ENCODE results near the gene TMEM120A. TPM values are rescaled to one million over a fixed set of nuclear protein-coding genes. Genes with fewer than 3 reads are reported as not detected.

Gene TMEM120A
- total RNA-seq, 2 experiments from 2014 or later = 24.2 to 25.8 TPM

DNA sequence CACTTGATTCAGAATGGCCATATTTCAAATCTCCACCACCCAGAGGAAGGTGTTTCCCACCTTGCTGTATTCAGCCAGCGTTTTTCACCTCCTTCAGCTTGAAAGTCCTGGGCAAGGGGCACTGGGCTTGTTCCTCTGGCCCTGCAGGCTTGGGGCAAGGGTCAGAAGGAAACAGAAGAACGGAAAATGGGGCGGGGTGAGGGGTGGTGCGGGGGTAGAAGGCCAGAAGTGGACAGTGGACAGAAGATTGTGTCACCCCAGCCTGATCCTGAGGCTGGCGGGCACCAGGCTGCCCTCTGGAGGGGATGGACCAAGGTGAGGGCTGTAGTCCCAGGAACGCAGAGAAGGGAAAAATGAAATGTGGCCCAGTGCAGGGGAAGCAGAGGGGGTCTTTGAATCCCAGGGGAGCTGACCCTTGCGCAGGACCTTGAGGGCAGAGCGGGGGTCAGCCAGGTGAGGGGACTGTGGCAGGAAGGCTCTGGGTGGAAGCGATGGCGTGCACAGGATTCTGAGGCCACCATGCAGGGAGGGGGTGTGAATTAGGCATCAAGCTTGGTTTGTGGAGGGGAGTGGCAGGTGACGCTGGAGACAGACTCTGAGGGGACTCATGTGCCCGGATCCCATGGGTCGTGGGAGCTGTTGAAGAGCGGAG, 23.0 kb downstream of the TMEM120A start:
- ChIA-PET CTCF (no interaction called here), POLR2A (no interaction called here)
- H3K4me1 Mint-ChIP-seq (ENCODE audit: low read depth) = no peaks in the 10 kb centered on the region
- no peaks in the 10 kb centered on the region for H3K27me3 Mint-ChIP-seq
- no peak overlapping the region for H3K27ac Mint-ChIP-seq
- intact Hi-C loops (cut with micrococcal nuclease) = no loop called here
- no peak for DNase-seq
- peaks cover 12% of the 10 kb centered on the region for H3K36me3 Mint-ChIP-seq
- no peaks in the 10 kb centered on the region for H3K9me3 Mint-ChIP-seq
- no peak overlapping the region for H3K4me3 Mint-ChIP-seq

- no peaks in the 10 kb centered on the region for H3K9me3 Mint-ChIP-seq
- no peak overlapping the region for H3K27ac Mint-ChIP-seq
- H3K36me3 Mint-ChIP-seq = peaks cover 12% of the 10 kb centered on the region
- H3K27me3 Mint-ChIP-seq = no peaks in the 10 kb centered on the region
- no peak for DNase-seq
- CTCF ChIA-PET = interaction anchor here (1.9 kb wide), 1 partner anchor 50 kb away, joined by 8 read pairs; no protein-coding TSS in a partner anchor
- POLR2A ChIA-PET = interaction anchor here (0.7 kb wide), 1 partner anchor 11 kb away, joined by 3 read pairs; no protein-coding TSS in a partner anchor
- H3K4me3 Mint-ChIP-seq = no peak overlapping the region
- intact Hi-C loops (cut with micrococcal nuclease) = no loop called here
- H3K4me1 Mint-ChIP-seq (ENCODE audit: low read depth) = no peaks in the 10 kb centered on the region
Measured at GRCh38 chr7:75969704-75970498, 24.5 kb downstream of the TMEM120A start.

DNA sequence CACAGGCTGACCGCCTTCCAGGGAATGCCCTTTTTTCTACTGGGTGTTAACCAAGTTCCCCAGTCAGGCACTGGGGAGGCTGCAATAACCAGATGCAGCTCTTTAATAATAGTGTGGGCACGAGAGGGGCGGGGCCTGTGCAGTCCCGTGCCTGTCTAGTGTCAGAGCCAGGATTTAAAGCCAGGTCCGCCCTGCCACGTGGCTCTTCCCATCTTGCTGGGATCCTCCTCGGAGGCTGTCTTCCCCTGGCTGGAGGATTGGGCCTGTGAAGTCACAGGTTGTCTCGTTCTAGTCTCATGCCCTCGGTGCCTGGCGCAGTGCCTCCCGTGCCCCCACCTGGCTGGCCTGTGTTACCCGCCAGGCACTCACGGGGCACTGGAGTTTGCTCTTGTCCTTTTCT, 25.2 kb downstream of the TMEM120A start:
- Mint-ChIP-seq H3K4me1 (ENCODE audit: low read depth) (no peaks in the 10 kb centered on the region), H3K27me3 (no peaks in the 10 kb centered on the region), H3K36me3 (peaks cover 11% of the 10 kb centered on the region), H3K4me3 (no peak overlapping the region), H3K27ac (no peak overlapping the region), H3K9me3 (no peaks in the 10 kb centered on the region)
- CTCF ChIA-PET = interaction anchor here (1.9 kb wide), 1 partner anchor 51 kb away, joined by 8 read pairs; no protein-coding TSS in a partner anchor
- no peak for DNase-seq
- POLR2A ChIA-PET = no interaction called here
- intact Hi-C loops (cut with micrococcal nuclease) = no loop called here

GRCh38 chr7:75968561-75969001, 25.8 kb downstream of the TMEM120A start:
- POLR2A ChIA-PET = no interaction called here

DNA sequence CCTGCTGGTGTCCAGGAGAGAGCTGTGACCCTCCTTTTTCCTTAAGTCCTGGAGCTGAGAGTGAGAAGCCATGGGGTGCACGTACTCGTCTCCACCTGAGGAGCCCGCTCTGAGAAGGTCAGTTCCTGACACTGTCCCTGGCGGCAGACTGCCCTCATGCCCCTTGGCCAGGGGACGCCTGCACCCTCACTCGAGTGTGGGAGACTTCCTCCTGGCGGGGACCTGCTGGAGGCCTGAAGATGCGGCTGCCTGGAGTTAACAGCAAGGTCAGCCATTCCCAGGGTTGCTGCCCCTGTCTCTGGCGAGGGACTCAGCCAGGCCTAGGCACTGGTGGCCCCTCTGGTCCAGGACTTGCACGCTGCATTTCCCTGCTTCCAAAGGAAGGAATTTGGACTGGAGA, 26.4 kb downstream of the TMEM120A start:
- ChIA-PET CTCF (no interaction called here), POLR2A (no interaction called here)
- no peaks in the 10 kb centered on the region for H3K9me3 Mint-ChIP-seq
- H3K4me3 Mint-ChIP-seq = no peak overlapping the region
- no peak overlapping the region for H3K27ac Mint-ChIP-seq
- no peaks in the 10 kb centered on the region for H3K4me1 Mint-ChIP-seq (ENCODE audit: low read depth)
- no peaks in the 10 kb centered on the region for H3K27me3 Mint-ChIP-seq
- no peak for DNase-seq
- peaks cover 6% of the 10 kb centered on the region for H3K36me3 Mint-ChIP-seq
- intact Hi-C loops (cut with micrococcal nuclease) = no loop called here

More at GRCh38 chr7:75968561-75969001, 25.8 kb downstream of the TMEM120A start:
- CTCF ChIA-PET = no interaction called here
- no peak overlapping the region for H3K27ac Mint-ChIP-seq
- H3K4me3 Mint-ChIP-seq = no peak overlapping the region
- H3K27me3 Mint-ChIP-seq = no peaks in the 10 kb centered on the region
- H3K9me3 Mint-ChIP-seq = no peaks in the 10 kb centered on the region
- H3K36me3 Mint-ChIP-seq = peaks cover 6% of the 10 kb centered on the region
- intact Hi-C loops (cut with micrococcal nuclease) = no loop called here
- no peak for DNase-seq
- no peaks in the 10 kb centered on the region for H3K4me1 Mint-ChIP-seq (ENCODE audit: low read depth)

- no peaks in the 10 kb centered on the region for H3K9me3 Mint-ChIP-seq
- ChIA-PET CTCF (interaction anchor here (0.6 kb wide), 1 partner anchor 35 kb away, joined by 3 read pairs; no protein-coding TSS in a partner anchor), POLR2A (no interaction called here)
- H3K36me3 Mint-ChIP-seq = peaks cover 6% of the 10 kb centered on the region
- intact Hi-C loops (cut with micrococcal nuclease) = no loop called here
- no peak overlapping the region for H3K4me3 Mint-ChIP-seq
- no peak overlapping the region for H3K27ac Mint-ChIP-seq
- H3K27me3 Mint-ChIP-seq = no peaks in the 10 kb centered on the region
- DNase-seq = no peak
- H3K4me1 Mint-ChIP-seq (ENCODE audit: low read depth) = no peaks in the 10 kb centered on the region
Measured at GRCh38 chr7:75967487-75967997, 26.9 kb downstream of the TMEM120A start.

DNA sequence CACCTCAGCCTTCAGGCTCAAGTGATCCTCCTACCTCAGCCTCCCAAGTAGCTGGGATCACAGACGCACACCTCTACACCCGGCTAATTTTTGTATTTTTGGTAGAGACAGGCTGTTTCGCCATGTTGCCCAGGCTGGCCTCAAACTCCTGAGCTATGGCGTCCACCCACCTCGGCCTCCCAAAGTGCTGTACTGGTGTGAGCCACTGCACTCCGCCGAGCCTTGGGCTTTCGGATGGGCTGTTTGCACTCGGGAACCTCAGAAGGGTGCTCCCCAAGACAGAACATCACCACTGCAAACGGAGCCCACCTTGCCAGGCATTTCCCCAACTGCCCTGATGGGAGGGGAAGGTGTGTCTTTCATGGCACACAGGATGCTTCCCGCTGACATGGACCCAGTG, 27.3 kb downstream of the TMEM120A start:
- no peaks in the 10 kb centered on the region for H3K4me1 Mint-ChIP-seq (ENCODE audit: low read depth)
- no peaks in the 10 kb centered on the region for H3K9me3 Mint-ChIP-seq
- H3K27me3 Mint-ChIP-seq = no peaks in the 10 kb centered on the region
- H3K27ac Mint-ChIP-seq = no peak overlapping the region
- H3K4me3 Mint-ChIP-seq = no peak overlapping the region
- H3K36me3 Mint-ChIP-seq = peaks cover 4% of the 10 kb centered on the region
- POLR2A ChIA-PET = no interaction called here
- no peak for DNase-seq
- intact Hi-C loops (cut with micrococcal nuclease) = no loop called here
- CTCF ChIA-PET = interaction anchor here (0.6 kb wide), 1 partner anchor 36 kb away, joined by 3 read pairs; no protein-coding TSS in a partner anchor

DNA sequence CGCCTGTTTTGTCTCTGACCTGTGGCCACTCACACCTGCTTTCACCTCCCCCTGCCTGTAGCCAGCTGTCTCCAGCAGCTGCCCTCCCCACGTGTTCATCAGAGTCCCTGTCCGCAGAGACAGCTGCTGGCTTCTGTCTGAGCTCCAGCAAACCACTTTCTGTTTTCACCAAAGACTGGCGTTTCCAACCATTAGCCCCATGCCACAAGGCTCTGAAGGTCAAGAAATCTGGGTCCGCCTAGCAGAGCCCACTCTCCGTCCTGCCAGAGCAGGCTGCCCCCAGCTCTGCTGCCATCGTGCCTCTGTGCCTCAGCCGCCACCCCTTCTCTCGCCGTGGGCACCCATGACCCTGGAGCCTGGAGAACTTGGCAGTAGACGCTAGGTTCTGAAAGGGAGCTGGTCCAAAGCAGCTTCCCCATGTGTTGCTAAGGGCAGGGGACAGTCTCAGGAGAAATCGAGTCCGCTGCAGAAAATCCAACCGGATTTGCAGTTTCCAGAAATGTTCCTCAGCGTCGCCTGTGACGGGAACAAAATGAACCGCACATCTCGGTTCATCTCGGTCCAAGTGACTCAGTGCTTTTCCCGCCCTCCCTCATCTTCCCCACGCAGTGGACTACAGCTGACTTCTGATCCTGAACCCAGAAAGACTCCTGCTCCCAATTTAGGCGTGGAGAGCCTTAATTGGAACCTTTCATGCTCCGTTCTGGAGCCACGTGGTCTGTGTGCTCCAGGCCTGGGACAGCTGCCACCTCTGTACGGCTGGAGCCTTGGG, 28.0 kb downstream of the TMEM120A start:
- intact Hi-C loops (cut with micrococcal nuclease) = no loop called here
- Mint-ChIP-seq H3K36me3 (no peaks in the 10 kb centered on the region), H3K9me3 (no peaks in the 10 kb centered on the region), H3K4me1 (ENCODE audit: low read depth) (no peaks in the 10 kb centered on the region), H3K27me3 (no peaks in the 10 kb centered on the region), H3K27ac (no peak overlapping the region), H3K4me3 (no peak overlapping the region)
- DNase-seq = no peak
- ChIA-PET POLR2A (no interaction called here), CTCF (interaction anchor here (2.1 kb wide), 1 partner anchor 54 kb away, joined by 7 read pairs; no protein-coding TSS in a partner anchor)

DNA sequence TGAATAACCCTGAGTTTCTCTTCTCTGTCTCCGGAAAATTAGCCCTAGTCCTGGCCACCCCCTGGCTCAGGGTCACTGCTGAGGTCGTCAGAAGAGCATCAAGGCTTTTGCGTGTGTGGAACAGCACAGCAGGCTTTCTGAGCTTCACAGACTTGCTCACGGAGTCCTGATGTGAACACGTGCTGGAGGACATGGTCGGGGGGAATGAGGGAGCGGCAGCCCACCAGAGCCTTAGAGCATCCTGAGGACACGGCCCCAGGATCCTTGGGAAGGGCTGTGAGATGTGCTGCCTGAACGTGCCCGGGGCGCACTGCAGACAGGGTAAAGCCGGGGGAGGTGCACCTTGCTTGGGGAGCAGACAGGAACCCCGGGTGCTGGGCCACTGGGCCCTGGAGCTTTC, 28.8 kb downstream of the TMEM120A start:
- POLR2A ChIA-PET = no interaction called here
- intact Hi-C loops (cut with micrococcal nuclease) = no loop called here
- Mint-ChIP-seq H3K9me3 (no peaks in the 10 kb centered on the region), H3K4me3 (no peak overlapping the region), H3K27ac (no peak overlapping the region), H3K27me3 (no peaks in the 10 kb centered on the region), H3K4me1 (ENCODE audit: low read depth) (no peaks in the 10 kb centered on the region), H3K36me3 (no peaks in the 10 kb centered on the region)
- CTCF ChIA-PET = interaction anchor here (2.1 kb wide), 1 partner anchor 55 kb away, joined by 7 read pairs; no protein-coding TSS in a partner anchor
- DNase-seq = no peak

GRCh38 chr7:75963381-75963995, 30.9 kb downstream of the TMEM120A start:
- H3K9me3 Mint-ChIP-seq = no peaks in the 10 kb centered on the region
- no peak overlapping the region for H3K4me3 Mint-ChIP-seq
- H3K27me3 Mint-ChIP-seq = no peaks in the 10 kb centered on the region
- ChIA-PET POLR2A (no interaction called here), CTCF (interaction anchor here (0.6 kb wide), 1 partner anchor 34 kb away, joined by 3 read pairs; no protein-coding TSS in a partner anchor)
- no peaks in the 10 kb centered on the region for H3K36me3 Mint-ChIP-seq
- no peak for DNase-seq
- no peaks in the 10 kb centered on the region for H3K4me1 Mint-ChIP-seq (ENCODE audit: low read depth)
- no peak overlapping the region for H3K27ac Mint-ChIP-seq
- intact Hi-C loops (cut with micrococcal nuclease) = no loop called here

DNA sequence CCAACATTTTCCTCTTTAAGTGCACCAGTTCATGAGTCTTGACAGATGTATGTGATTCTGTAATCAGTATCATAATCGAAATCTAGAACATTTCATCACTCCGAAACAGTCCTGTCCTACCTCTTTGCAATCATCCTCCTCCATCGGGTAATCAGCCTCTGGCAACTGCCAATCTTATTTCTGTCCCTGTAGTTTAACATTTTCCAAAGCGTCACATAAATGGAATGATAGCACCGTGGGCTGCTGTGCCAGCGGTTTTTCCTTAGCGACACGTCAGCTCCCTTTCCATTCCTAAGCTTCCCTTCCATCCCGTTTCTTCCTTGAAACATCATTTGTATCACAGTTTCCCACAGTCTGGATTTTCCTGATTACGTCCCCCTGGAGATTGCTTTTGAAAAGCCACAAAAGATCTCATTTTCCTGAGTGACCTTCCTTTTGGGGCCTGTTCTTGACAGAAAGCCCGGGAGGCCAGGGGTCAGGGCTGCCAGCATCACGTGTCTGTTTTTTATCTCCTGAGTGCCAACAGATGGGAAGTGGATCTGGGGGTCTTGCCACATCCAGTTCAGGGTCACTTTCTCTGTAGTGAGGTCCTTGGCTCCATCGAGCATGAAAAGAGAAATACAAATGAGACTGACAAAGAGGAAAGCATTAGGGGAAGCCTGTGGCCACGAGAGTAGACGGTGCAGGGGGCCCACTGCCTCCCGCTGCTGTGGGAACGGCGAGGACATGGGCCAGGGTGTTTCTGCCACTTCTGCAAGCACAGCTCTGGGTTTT, 31.6 kb downstream of the TMEM120A start:
- ChIA-PET POLR2A (no interaction called here), CTCF (interaction anchor here (0.6 kb wide), 1 partner anchor 34 kb away, joined by 3 read pairs; no protein-coding TSS in a partner anchor)
- no peaks in the 10 kb centered on the region for H3K27me3 Mint-ChIP-seq
- H3K9me3 Mint-ChIP-seq = no peaks in the 10 kb centered on the region
- DNase-seq = no peak
- peaks cover 1% of the 10 kb centered on the region for H3K36me3 Mint-ChIP-seq
- H3K4me3 Mint-ChIP-seq = no peak overlapping the region
- intact Hi-C loops (cut with micrococcal nuclease) = no loop called here
- no peak overlapping the region for H3K27ac Mint-ChIP-seq
- no peaks in the 10 kb centered on the region for H3K4me1 Mint-ChIP-seq (ENCODE audit: low read depth)

All from activated CD4-positive, alpha-beta memory T cell treated with anti-CD3 and anti-CD28 coated beads for 36 hours (primary cell).